Effector memory CD4-positive, alpha-beta T cell (primary cell): Measurements from ENCODE around the gene HNF1B.

Source experiments
- DNase-seq, 3 donors: peaks; one replicate each; pipeline ENCODE4 v3.0.0-alpha.2; 2020
- H3K27ac ChIP-seq: 2 replicates; pipeline ENCODE4 v1.7.0; 2013; ENCODE audit warnings: mild to moderate bottlenecking, low read length, moderate library complexity; ENCODE audit not compliant: insufficient read depth, poor library complexity, severe bottlenecking
- H3K27me3 ChIP-seq: replicated peaks from 2 replicates; pipeline ENCODE4 v1.7.0; 2013; ENCODE audit warnings: mild to moderate bottlenecking, low read length; ENCODE audit not compliant: insufficient read depth, control insufficient read depth, poor library complexity, severe bottlenecking
- H3K36me3 ChIP-seq: 2 replicates; pipeline ENCODE4 v1.7.0; 2013; ENCODE audit warnings: mild to moderate bottlenecking, low read length, moderate library complexity; ENCODE audit not compliant: control insufficient read depth, insufficient read depth
- H3K4me1 ChIP-seq: 2 replicates; pipeline ENCODE4 v1.7.0; 2013; ENCODE audit warnings: low read length, mild to moderate bottlenecking; ENCODE audit not compliant: control insufficient read depth, insufficient read depth, poor library complexity, severe bottlenecking
- H3K4me3 ChIP-seq: 2 replicates; pipeline ENCODE4 v1.7.0; 2013; ENCODE audit warnings: low read length, low read depth, mild to moderate bottlenecking; ENCODE audit not compliant: insufficient read depth, poor library complexity, severe bottlenecking
- H3K9me3 ChIP-seq: 2 replicates; pipeline ENCODE4 v1.7.0; 2013; ENCODE audit warnings: mild to moderate bottlenecking, low read length, moderate library complexity; ENCODE audit not compliant: control insufficient read depth

The HNF1B gene

GRCh38 chr17:37643869-37644268 is 101.0 kb downstream of the HNF1B start:
- no peaks in the 10 kb centered on the region for H3K27me3 ChIP-seq
- no peak overlapping the region for H3K27ac ChIP-seq
- no peak for DNase-seq
- no peaks in the 10 kb centered on the region for H3K4me1 ChIP-seq
- H3K9me3 ChIP-seq: no peaks in the 10 kb centered on the region
- H3K36me3 ChIP-seq: peaks cover 6% of the 10 kb centered on the region
- peak overlapping the region; percentile 76 for H3K4me3 ChIP-seq

GRCh38 chr17:37643118-37643766 is 101.6 kb downstream of the HNF1B start, which contains the start of gene DDX52:
DDX52 (minus strand) TSS chr17:37643446; CDS start chr17:37643420, 26 bp downstream.
- H3K9me3 ChIP-seq: no peaks in the 10 kb centered on the region
- H3K4me1 ChIP-seq: no peaks in the 10 kb centered on the region
- peaks cover 6% of the 10 kb centered on the region for H3K36me3 ChIP-seq
- H3K4me3 ChIP-seq: peak within 1 kb of the TSS; percentile 76
- peak; percentile 77 to 86 (median 78) for DNase-seq
- no peaks in the 10 kb centered on the region for H3K27me3 ChIP-seq
- H3K27ac ChIP-seq: peak within 1 kb of the TSS; percentile 68

GRCh38 chr17:37642681-37643080 is 102.2 kb downstream of the HNF1B start:
- H3K27me3 ChIP-seq: no peaks in the 10 kb centered on the region
- DNase-seq: no peak
- H3K4me3 ChIP-seq: peak overlapping the region; percentile 76

GRCh38 chr17:37640015-37640414 is 104.8 kb downstream of the HNF1B start:
- Histone ChIP-seq H3K36me3 (peaks cover 11% of the 10 kb centered on the region), H3K9me3 (no peaks in the 10 kb centered on the region), H3K27me3 (no peaks in the 10 kb centered on the region), H3K4me3 (no peak overlapping the region), H3K4me1 (no peaks in the 10 kb centered on the region), H3K27ac (no peak overlapping the region)
- no peak for DNase-seq

More at GRCh38 chr17:37642681-37643080, 102.2 kb downstream of the HNF1B start:
- H3K4me1 ChIP-seq: no peaks in the 10 kb centered on the region
- H3K9me3 ChIP-seq: no peaks in the 10 kb centered on the region
- H3K27ac ChIP-seq: peak overlapping the region; percentile 68
- peaks cover 6% of the 10 kb centered on the region for H3K36me3 ChIP-seq

GRCh38 chr17:37637956-37638355 is 106.9 kb downstream of the HNF1B start:
- Histone ChIP-seq H3K4me3 (no peak overlapping the region), H3K36me3 (peaks cover 11% of the 10 kb centered on the region), H3K4me1 (no peaks in the 10 kb centered on the region), H3K9me3 (no peaks in the 10 kb centered on the region), H3K27me3 (no peaks in the 10 kb centered on the region), H3K27ac (no peak overlapping the region)
- no peak for DNase-seq
